Progenitor cell of endocrine pancreas (in vitro differentiated cells): Measurements from ENCODE around the gene HS6ST3. TPM values are rescaled to one million over a fixed set of nuclear protein-coding genes. Genes with fewer than 3 reads are reported as not detected.
A peak's percentile ranks its signal among the peaks of the same experiment; 100 is the strongest.

Experiments used
- DNase-seq: peaks from one replicate; pipeline ENCODE4 v3.0.0; 2021; ENCODE audit warnings: low spot score; ENCODE audit not compliant: unreplicated experiment
- H3K27ac Mint-ChIP-seq: 2 replicates; pipeline ENCODE4 v1.8.0; 2021; ENCODE audit warnings: mild to moderate bottlenecking, moderate library complexity, mixed read lengths
- H3K27me3 Mint-ChIP-seq: 2 replicates; pipeline ENCODE4 v1.8.0; 2021; ENCODE audit warnings: mixed read lengths
- H3K36me3 Mint-ChIP-seq: 2 replicates; pipeline ENCODE4 v1.8.0; 2022; ENCODE audit warnings: mixed read lengths; ENCODE audit not compliant: insufficient read depth
- H3K4me1 Mint-ChIP-seq: 2 replicates; pipeline ENCODE4 v1.8.0; 2021; ENCODE audit warnings: low read depth, mixed read lengths
- H3K4me3 Mint-ChIP-seq: 2 replicates; pipeline ENCODE4 v1.8.0; 2021; ENCODE audit warnings: low read depth, mild to moderate bottlenecking, moderate library complexity, mixed read lengths
- H3K9me3 Mint-ChIP-seq: 2 replicates; pipeline ENCODE4 v1.8.0; 2021; ENCODE audit warnings: low read depth, mixed read lengths
- total RNA-seq: library from RNA; stranded (reverse); gene quantifications from 2 replicates; pipeline ENCODE4 v1.2.1, GENCODE V29; 2021
- TF ChIP-seq, protein P1 (sequence below): fragments of 200-600 bp; sonication (generic); IDR thresholded peaks from one replicate; pipeline ENCODE4 v1.5.0; 2021; ENCODE audit warnings: antibody characterized with exemption, mild to moderate bottlenecking; ENCODE audit not compliant: unreplicated experiment

HS6ST3 gene
- total RNA-seq, 1 donor from 2014 or later: 0.84 TPM

DNA sequence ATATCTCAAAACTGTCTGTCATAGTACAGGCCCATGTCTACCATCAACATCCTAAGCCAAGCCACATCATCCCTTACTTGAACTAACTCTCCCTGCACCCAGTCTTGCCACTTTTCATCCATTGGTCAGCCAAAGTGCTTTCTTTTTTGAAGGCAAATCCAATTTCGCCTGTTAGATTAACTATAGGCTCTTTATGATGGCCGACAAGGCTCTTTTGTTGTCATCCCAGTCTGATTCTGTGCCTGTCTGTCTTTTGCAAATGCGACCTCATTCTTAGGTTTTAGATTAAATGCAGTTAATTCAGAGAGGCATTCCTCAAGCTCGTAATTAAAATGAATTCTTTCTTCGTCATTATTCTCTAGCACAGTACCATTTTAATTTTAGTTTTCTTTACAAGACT is 148.3 kb downstream of the HS6ST3 start:
- Mint-ChIP-seq H3K9me3 (no peaks in the 10 kb centered on the region), H3K4me3 (no peak overlapping the region), H3K27me3 (no peaks in the 10 kb centered on the region), H3K27ac (no peak overlapping the region), H3K36me3 (no peaks in the 10 kb centered on the region), H3K4me1 (no peaks in the 10 kb centered on the region)
- no peak for DNase-seq
- TF ChIP-seq, protein P1, sequence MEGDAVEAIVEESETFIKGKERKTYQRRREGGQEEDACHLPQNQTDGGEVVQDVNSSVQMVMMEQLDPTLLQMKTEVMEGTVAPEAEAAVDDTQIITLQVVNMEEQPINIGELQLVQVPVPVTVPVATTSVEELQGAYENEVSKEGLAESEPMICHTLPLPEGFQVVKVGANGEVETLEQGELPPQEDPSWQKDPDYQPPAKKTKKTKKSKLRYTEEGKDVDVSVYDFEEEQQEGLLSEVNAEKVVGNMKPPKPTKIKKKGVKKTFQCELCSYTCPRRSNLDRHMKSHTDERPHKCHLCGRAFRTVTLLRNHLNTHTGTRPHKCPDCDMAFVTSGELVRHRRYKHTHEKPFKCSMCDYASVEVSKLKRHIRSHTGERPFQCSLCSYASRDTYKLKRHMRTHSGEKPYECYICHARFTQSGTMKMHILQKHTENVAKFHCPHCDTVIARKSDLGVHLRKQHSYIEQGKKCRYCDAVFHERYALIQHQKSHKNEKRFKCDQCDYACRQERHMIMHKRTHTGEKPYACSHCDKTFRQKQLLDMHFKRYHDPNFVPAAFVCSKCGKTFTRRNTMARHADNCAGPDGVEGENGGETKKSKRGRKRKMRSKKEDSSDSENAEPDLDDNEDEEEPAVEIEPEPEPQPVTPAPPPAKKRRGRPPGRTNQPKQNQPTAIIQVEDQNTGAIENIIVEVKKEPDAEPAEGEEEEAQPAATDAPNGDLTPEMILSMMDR: no peak

GRCh38 chr13:96238861-96239260 is 149.0 kb downstream of the HS6ST3 start:
- TF ChIP-seq, protein P1: no peak
- H3K4me3 Mint-ChIP-seq: no peak overlapping the region
- H3K27ac Mint-ChIP-seq: no peak overlapping the region
- no peaks in the 10 kb centered on the region for H3K27me3 Mint-ChIP-seq
- DNase-seq: no peak
- no peaks in the 10 kb centered on the region for H3K9me3 Mint-ChIP-seq
- peaks cover 3% of the 10 kb centered on the region for H3K4me1 Mint-ChIP-seq
- no peaks in the 10 kb centered on the region for H3K36me3 Mint-ChIP-seq

GRCh38 chr13:96243376-96243775 is 153.5 kb downstream of the HS6ST3 start:
- Mint-ChIP-seq H3K27me3 (peaks cover 4% of the 10 kb centered on the region), H3K4me1 (peaks cover 11% of the 10 kb centered on the region), H3K4me3 (no peak overlapping the region), H3K27ac (no peak overlapping the region), H3K36me3 (no peaks in the 10 kb centered on the region), H3K9me3 (no peaks in the 10 kb centered on the region)
- TF ChIP-seq, protein P1: no peak
- DNase-seq: no peak

GRCh38 chr13:96248103-96248502 is 158.2 kb downstream of the HS6ST3 start:
- no peak for DNase-seq
- H3K36me3 Mint-ChIP-seq: no peaks in the 10 kb centered on the region
- no peak overlapping the region for H3K4me3 Mint-ChIP-seq
- H3K27ac Mint-ChIP-seq: no peak overlapping the region
- peaks cover 17% of the 10 kb centered on the region for H3K4me1 Mint-ChIP-seq
- H3K9me3 Mint-ChIP-seq: peaks cover 3% of the 10 kb centered on the region
- TF ChIP-seq, protein P1: no peak
- H3K27me3 Mint-ChIP-seq: peaks cover 4% of the 10 kb centered on the region

GRCh38 chr13:96248996-96249395 is 159.1 kb downstream of the HS6ST3 start:
- peaks cover 14% of the 10 kb centered on the region for H3K4me1 Mint-ChIP-seq

More at GRCh38 chr13:96248996-96249395, 159.1 kb downstream of the HS6ST3 start:
- Mint-ChIP-seq H3K9me3 (peaks cover 3% of the 10 kb centered on the region), H3K27me3 (peaks cover 4% of the 10 kb centered on the region), H3K4me3 (no peak overlapping the region), H3K27ac (peak overlapping the region; percentile 68), H3K36me3 (no peaks in the 10 kb centered on the region)
- DNase-seq: no peak
- TF ChIP-seq, protein P1: no peak
